HEK293T (cell line): ENCODE measurements around the gene HOXD11.

Experiments used
- ELF4 ChIP-seq: fragments of 450-650 bp; IDR thresholded peaks from 2 replicates; pipeline ENCODE4 v1.6.1; 2017; ENCODE audit warnings: antibody characterized with exemption
- NFRKB ChIP-seq: fragments of 450-650 bp; IDR thresholded peaks from 2 replicates; pipeline ENCODE4 v1.6.1; 2016; ENCODE audit warnings: mild to moderate bottlenecking, moderate library complexity
- SUZ12 ChIP-seq: fragments of 450-650 bp; IDR thresholded peaks from 2 replicates; pipeline ENCODE4 v1.6.1; 2016; ENCODE audit warnings: mild to moderate bottlenecking

DNA sequence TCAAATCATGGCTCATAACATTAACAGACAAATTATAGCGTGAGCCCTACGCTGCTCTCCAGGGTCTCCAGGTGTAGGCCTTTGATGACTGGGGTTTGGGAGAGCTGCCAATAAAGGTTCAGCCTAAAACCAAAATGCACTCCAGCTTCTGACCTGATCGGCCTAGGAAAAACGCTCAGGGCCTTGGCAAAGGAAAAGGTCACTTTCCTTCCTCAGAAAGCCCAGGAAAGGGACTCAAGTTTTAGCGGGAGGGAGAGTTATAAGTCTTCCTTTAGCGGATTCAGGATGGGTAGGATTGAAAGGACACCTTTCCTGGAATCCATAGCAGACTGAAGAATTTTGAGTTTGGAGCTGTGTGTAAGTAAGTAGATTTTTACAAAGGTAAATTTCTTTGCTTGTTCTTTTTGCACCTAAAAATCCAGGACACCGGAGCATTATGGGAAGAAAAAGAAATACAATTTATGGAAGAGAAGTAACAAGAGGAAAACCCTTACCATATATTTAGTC is 32.1 kb upstream of the HOXD11 start:
- TF ChIP-seq ELF4: no peak
- TF ChIP-seq SUZ12: no peak
- TF ChIP-seq NFRKB: no peak
